GM21526 (cell line): ENCODE data around the gene TAB3.
A peak's percentile ranks its signal among the peaks of the same experiment; 100 is the strongest.

Experiments used
- ATAC-seq: cut with Tn5 transposase; IDR thresholded peaks from one replicate; pipeline ENCODE4 v1.9.1; 2021; ENCODE audit warnings: moderate library complexity; ENCODE audit not compliant: unreplicated experiment, low FRiP score

Gene TAB3

GRCh38 chrX:30887721-30888120 lies 1.3 kb downstream of the TAB3 start:
- ATAC-seq, result no peak

- no peak for ATAC-seq
Observed at GRCh38 chrX:30887288-30887687, 1.8 kb downstream of the TAB3 start.

DNA sequence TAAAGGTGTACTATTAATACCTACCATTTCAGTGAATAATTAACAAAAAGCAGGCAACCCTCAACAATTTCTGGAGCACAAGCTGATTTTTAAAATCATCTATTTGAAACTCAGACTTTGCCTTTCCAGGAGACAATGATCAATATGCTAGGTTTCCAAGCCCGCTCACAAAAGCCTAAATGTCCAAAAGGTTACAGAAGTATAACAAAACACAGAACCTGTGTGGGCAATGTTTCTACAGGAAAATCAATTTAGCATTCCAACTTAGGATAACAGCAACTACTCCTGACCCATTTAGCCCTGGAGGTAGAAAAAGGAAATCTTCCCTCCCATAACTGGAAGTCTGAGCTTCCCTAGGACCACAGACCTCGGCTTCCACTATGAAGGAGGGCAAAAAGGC lies 3.9 kb downstream of the TAB3 start:
- no peak for ATAC-seq

GRCh38 chrX:30883138-30883537 lies 5.9 kb downstream of the TAB3 start:
- ATAC-seq, result no peak

DNA sequence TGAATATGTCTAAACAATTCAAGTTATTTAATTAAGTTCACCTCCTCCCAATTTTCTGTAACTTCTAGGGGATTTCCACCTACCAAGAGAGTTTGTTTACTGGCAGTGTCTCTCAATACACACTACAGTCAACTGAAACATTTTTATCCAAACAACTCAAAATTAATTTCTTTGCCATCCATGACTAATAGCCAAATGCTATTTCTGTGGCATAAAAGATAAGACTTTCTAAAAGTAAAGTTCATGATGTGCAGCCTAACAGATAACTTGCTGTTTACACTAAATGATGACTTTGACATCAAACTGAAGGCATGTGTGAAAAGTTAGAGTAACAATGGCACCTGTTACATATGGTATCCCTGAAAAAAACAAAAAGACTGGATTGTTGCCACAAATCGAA lies 7.3 kb downstream of the TAB3 start:
- ATAC-seq, result no peak

DNA sequence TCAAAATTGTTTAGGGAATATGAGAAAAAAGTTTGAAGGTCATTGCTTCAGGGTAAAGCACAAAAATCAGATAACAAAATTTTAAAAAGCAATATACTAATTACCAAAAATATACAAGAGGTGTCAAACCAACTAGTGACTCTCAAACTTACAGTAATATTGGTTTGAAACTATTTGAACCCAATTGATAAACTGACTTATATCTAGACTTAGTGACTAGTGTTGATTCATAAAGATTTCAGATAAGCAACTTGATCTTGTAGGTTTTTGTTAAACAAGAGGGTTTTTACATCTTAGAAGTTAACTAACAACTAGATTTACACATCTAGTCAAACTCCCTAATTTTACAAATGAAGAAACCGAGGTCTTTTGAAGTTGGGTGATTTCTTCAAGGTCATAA lies 7.7 kb downstream of the TAB3 start:
- ATAC-seq, result no peak

DNA sequence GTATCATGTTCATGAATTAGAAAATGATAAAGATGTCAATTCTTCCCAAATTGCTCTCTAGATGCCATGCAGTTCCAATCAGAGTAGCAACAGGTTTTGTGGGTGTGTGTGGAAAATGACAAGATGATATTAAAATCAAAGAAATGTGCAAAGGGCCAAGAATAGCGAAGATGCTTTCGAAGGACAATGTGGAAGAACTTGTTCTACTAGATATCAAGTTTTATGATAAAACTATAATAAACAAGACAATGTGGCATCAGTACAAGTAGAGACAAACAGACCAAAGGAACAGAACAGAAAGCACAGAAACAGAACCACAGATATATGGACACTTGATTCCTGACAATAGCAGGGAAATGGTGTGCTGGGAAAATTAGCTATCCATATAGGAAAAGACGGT lies 9.0 kb downstream of the TAB3 start:
- ATAC-seq, result no peak

DNA sequence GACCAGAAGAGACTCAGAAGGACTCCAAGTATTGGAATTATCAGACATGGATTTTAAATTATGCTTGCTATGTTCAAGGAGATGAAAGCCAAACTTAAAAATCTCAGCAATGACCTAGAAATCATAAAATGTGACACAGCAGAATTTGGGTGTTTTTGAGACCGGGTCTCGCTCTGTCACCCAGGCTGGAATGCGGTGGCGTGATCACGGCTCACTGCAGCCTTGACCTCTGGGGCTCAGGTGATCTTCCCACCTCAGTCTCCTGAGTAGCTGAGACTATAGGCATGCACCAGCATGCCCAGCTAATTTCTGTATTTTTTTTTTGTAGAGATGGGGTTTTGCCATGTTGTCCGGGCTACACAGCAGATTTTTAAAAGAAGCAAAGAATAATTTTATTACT lies 12.7 kb downstream of the TAB3 start:
- no peak for ATAC-seq

DNA sequence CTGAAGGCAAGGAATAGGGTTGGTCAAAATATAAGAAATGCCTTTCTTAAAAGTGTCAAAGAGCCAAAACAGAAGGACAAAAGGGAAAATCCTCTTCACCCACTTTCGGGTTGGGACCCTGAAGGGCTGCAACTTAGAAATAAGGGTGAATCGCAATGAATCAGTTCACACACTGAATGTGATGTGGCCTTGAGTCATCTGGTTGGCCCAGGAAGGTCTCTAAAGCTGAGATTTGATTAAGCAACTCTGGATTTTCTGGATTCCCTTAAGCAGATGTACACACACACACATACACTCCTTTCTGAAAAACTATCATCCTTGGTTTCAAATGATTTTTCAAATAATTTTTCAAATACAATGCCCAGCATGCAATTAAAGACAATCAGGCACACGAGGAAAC lies 13.1 kb downstream of the TAB3 start:
- no peak for ATAC-seq

DNA sequence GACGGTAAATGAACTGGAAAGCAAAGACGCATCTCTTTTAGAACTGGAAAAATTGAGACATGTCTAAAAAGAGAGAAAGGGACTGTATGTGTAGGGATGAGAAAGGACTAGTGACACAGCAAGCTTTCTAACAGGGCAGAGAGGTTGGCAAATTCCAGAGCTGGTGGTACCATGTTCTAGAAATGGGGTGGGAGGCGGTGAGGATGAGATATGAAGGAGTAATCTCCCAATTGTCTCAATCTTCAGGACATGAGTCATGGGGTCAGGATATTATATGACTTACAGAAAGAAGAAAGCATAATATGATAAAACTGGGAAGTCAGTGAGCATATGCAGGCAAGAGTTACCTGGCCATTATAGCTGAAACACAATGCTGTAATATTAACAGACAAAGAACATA lies 14.2 kb downstream of the TAB3 start:
- no peak for ATAC-seq

GRCh38 chrX:30870572-30870971 lies 18.5 kb downstream of the TAB3 start:
- ATAC-seq, result no peak

GRCh38 chrX:30865612-30866011 lies 23.4 kb downstream of the TAB3 start:
- no peak for ATAC-seq

DNA sequence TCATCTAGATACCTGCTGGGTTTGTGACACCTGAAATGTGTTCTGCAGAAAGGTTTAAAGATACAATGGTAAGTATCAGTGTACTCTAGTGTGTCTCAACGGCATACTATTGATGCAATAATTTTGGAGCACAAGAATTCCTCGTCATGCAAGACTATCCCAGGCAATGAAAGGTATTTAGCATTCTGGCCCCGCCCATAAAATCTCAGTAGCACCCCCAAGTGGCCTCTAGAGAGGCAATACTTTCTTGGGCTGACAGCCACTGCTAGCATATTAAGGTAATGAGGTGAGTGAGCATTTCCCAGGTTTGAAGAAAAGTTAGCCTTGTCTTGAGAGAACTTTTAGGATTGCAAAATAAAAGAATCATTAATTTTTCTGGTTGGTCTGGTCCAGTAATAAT lies 24.0 kb downstream of the TAB3 start:
- peak; percentile 71 for ATAC-seq

GRCh38 chrX:30864383-30864785 lies 24.7 kb downstream of the TAB3 start:
- ATAC-seq, result no peak

DNA sequence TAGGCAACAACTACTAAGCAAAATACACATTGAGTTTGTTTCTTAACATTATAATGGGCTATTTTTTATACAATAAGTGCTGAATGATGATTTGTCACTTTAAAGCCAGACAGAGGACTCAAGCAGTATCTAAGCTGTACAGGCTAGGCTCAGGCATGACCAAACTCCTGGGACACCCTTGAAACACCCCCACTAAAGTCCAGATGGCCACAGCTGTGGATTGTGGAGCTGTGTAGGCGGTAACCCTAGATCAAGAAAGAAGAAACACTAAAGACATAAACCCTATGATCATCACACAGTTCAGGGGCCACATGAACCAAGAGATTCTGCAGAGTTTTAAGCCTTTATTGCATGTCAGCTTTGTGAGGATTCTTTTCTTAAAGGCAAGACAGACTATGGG lies 25.1 kb downstream of the TAB3 start:
- ATAC-seq, result no peak

- ATAC-seq, result no peak
Observed at GRCh38 chrX:30858098-30858497, 31.0 kb downstream of the TAB3 start.

GRCh38 chrX:30851449-30851848 lies 37.6 kb downstream of the TAB3 start:
- ATAC-seq, result no peak

DNA sequence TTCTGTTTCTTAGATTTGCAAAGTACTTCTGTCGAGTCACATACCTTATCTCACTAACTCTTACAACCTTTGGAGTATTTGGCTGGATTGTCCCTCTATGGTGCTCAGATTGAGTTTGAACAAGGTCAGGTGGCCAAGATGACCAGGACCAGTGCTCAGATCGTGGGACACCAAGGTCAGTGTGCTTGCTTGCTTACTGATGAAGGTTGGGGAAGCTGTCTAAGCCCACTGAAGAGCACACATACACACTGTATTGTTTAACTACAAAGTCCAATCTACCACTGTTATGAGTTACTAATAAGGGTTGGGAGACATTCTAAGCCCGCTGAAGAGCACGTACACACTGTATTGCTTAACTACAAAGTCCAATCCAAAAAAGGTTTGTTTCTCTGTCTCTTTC lies 53.7 kb downstream of the TAB3 start:
- no peak for ATAC-seq

GRCh38 chrX:30833896-30834295 lies 55.2 kb downstream of the TAB3 start:
- ATAC-seq, result no peak

GRCh38 chrX:30831082-30831481 lies 58.0 kb downstream of the TAB3 start:
- ATAC-seq, result no peak

DNA sequence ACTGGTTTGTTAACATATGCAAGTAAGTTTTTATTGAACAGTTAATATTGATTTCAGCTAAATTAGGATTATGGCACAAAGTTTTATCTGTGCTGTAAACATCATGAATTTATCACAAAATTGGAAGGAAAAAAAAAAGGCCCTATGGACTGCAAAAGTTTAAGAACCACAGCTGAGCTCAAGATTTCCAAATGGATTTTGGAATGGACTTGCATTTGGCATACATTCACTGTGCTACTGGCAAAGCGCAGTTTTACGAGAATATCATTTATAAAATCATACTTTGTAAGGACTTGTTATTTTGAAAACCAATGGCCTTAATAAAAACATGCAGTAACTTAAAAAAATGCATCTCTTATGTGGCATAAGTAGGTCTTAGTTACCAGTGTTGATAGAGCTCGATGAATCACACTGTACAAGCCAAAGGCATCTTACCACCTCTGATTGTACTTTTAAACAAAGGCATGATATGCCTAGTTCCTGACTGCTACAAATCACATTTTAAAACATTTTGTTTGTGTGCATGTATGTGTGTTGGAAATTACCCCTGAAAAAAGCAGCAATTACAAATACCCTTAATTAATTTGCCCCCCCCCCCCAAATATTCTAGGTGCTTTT lies 58.6 kb downstream of the TAB3 start:
- ATAC-seq, result no peak

GRCh38 chrX:30824275-30824674 lies 64.8 kb downstream of the TAB3 start:
- ATAC-seq, result no peak

DNA sequence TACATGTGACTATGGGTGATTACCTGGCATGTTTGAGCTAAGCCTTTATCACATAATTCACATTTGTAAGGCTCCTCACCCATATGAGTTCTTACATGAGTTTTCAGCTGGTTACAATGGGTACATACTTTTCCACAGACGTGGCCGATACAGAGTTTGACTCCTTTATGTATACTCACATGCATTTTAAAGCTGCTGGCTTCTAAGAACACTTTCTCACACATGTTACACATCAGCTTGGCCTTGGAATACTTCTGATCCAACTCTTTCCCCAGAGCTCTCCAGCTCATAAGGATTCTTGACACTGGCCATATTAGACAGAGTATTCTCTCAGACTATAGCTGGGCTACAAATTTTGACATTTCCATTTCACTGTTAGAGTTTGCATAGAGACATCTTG lies 66.3 kb downstream of the TAB3 start:
- no peak for ATAC-seq
